Spleen (tissue), 11 donors: ENCODE measurements around the gene BCOR. TPM values are rescaled to one million over a fixed set of nuclear protein-coding genes. Genes with fewer than 3 reads are reported as not detected.

ENCODE experiments used
- DNase-seq: peaks from one replicate; pipeline ENCODE4 v3.0.0-alpha.2; 2020
- H3K27ac ChIP-seq, 8 donors: fragments of 200-600 bp; sonication (generic) in 7 of 8; 1 replicate in 4 of 8; 2 replicates in 4 of 8; pipeline versions ENCODE4 v1.5.0 to v1.8.0; 2016 to 2021; ENCODE audit warnings: inconsistent platforms in 4 of 8, mild to moderate bottlenecking in 4 of 8, moderate library complexity in 1 of 8
- H3K27me3 ChIP-seq, 7 donors: fragments of 200-600 bp; sonication (generic) in 6 of 7; replicated peaks in 1 of 7; 1 replicate in 4 of 7; 2 replicates in 3 of 7; pipeline versions ENCODE4 v1.5.0 to v1.8.0; 2016 to 2021; ENCODE audit warnings: inconsistent platforms in 3 of 7, mild to moderate bottlenecking in 1 of 7
- H3K36me3 ChIP-seq, 6 donors: fragments of 200-600 bp; sonication (generic) in 5 of 6; 1 replicate in 4 of 6; 2 replicates in 2 of 6; pipeline versions ENCODE4 v1.5.0 to v1.8.0; 2016 to 2021; ENCODE audit warnings: inconsistent platforms in 2 of 6
- H3K4me1 ChIP-seq, 6 donors: fragments of 200-600 bp; sonication (generic) in 5 of 6; 1 replicate in 3 of 6; 2 replicates in 3 of 6; pipeline versions ENCODE4 v1.5.0 to v1.8.0; 2016 to 2021; ENCODE audit warnings: inconsistent platforms in 3 of 6
- H3K4me3 ChIP-seq, 8 donors: fragments of 200-600 bp; sonication (generic) in 7 of 8; 1 replicate in 4 of 8; 2 replicates in 4 of 8; pipeline versions ENCODE4 v1.5.0 to v1.8.0; 2016 to 2021; ENCODE audit warnings: inconsistent platforms in 4 of 8, mild to moderate bottlenecking in 4 of 8, moderate library complexity in 2 of 8
- H3K9me3 ChIP-seq, 8 donors: fragments of 200-600 bp; sonication (generic) in 7 of 8; 1 replicate in 4 of 8; 2 replicates in 4 of 8; pipeline versions ENCODE4 v1.5.0 to v1.8.0; 2016 to 2021; ENCODE audit warnings: inconsistent platforms in 4 of 8
- CTCF ChIP-seq, 11 experiments: fragments of 200-600 bp in 7 of 11; fragments of 450-650 bp in 4 of 11; sonication (generic) in 4 of 11; IDR thresholded peaks in 8 of 11; conservative IDR thresholded peaks in 3 of 11; 1 replicate in 7 of 11; 2 replicates in 4 of 11; pipeline versions ENCODE4 v1.4.0 to v1.8.0; 2016 to 2021; ENCODE audit warnings: antibody characterized with exemption in 11 of 11, inconsistent platforms in 4 of 11, mild to moderate bottlenecking in 1 of 11
- POLR2A ChIP-seq, 3 donors: fragments of 450-650 bp; IDR thresholded peaks; one replicate each; pipeline ENCODE4 v1.5.1; 2017; ENCODE audit warnings: antibody characterized with exemption in 3 of 3, mild to moderate bottlenecking in 1 of 3
- POLR2AphosphoS5 ChIP-seq, 3 donors: sonication (generic); formaldehyde crosslinking; IDR thresholded peaks; one replicate each; pipeline ENCODE4 v1.5.1; 2017; ENCODE audit warnings: antibody characterized with exemption in 3 of 3
- WGBS, 5 donors: extraction: QIAGEN DNeasy Blood & Tissue Kit in 3 of 5; methylation state at CpG; one replicate each; pipeline versions ENCODE4 v1.1.5 to v1.1.7; 2013 to 2018; 5-methylcytosine and 5-hydroxymethylcytosine counted together
- intact Hi-C: fragments of 100-400 bp; cut with DNase I; formaldehyde crosslinking; loops from one replicate; pipeline ENCODE4 v1.15.0; 2023; ENCODE audit warnings: low total_unique reads
- polyA plus RNA-seq, 3 donors: library from polyadenylated mRNA; stranded (reverse); fragments of 200-250 nt; gene quantifications; one replicate each; pipeline ENCODE4 v1.2.1, GENCODE V29; 2013
- total RNA-seq, 7 donors: library from RNA; depleted of rRNA in 3 of 7; stranded (reverse); fragments of >200 nt in 3 of 7; fragmentation: NEBNext Ultra II Directional in 4 of 7; extraction: Animal tissue kit (Norgen Biotek cat#: 25700) in 4 of 7; gene quantifications; one replicate each; pipeline versions ENCODE4 v1.1.0 to v1.2.1, GENCODE V29; 2016 to 2021
- donor health status: healthy with polysubstance abuse.
- donor health status: DM: no; HTN: no; CAD: no; lungs with moderate emphysema.
- donor health status: DM: no; HTN: no; CAD: no.
- donor health status: Bipolar disorder and iron deficiency.
- donor health status: healthy.
- donor health status: DM: no; HTN: no; CAD: no.
- donor health status: DM: yes; HTN: yes; CAD: no.

BCOR gene
- total and polyA plus RNA-seq, 10 donors, result 8.3 to 38.6 (median 29.0) TPM

GRCh38 chrX:40145923-40146261, 48.1 kb upstream of the BCOR start:
- Histone ChIP-seq H3K9me3 (no peaks in the 10 kb centered on the region), H3K36me3 (no peaks in the 10 kb centered on the region), H3K27ac (no peak overlapping the region), H3K27me3 (peaks cover 4 to 64% (median 32%) of the 10 kb centered on the region in 7 donors), H3K4me1 (peaks cover 0 to 68% (median 37%) of the 10 kb centered on the region in 6 donors), H3K4me3 (peak overlapping the region; percentile 13 to 67 (median 34))
- 3 to 6% (median 5%) methylated on average over 23 to 37 of the region's 37 CpGs; no CpG with 5 or more reads in 1 of the 5 donors for WGBS, 5 donors
- DNase-seq, result no peak
- intact Hi-C loops, result no loop called here
- no peak for TF ChIP-seq POLR2AphosphoS5 (IDR thresholded peaks at IDR 0.05)
- TF ChIP-seq POLR2A (IDR thresholded peaks at IDR 0.05), result no peak
- no peak for TF ChIP-seq CTCF (IDR thresholded peaks at IDR 0.05 in 8 of 11, conservative IDR thresholded peaks at IDR 0.05 in 3 of 11)

- TF ChIP-seq CTCF (IDR thresholded peaks at IDR 0.05 in 8 of 11, conservative IDR thresholded peaks at IDR 0.05 in 3 of 11) (no peak), POLR2A (IDR thresholded peaks at IDR 0.05) (no peak), POLR2AphosphoS5 (IDR thresholded peaks at IDR 0.05) (no peak)
- H3K4me1 ChIP-seq, result peaks cover 0 to 64% (median 37%) of the 10 kb centered on the region in 6 donors
- H3K27ac ChIP-seq, result no peak overlapping the region
- intact Hi-C loops, result no loop called here
- H3K27me3 ChIP-seq, result peaks cover 4 to 60% (median 32%) of the 10 kb centered on the region in 7 donors
- no peaks in the 10 kb centered on the region for H3K9me3 ChIP-seq
- H3K4me3 ChIP-seq, result peak overlapping the region in 6 of 8 donors; percentile 21 to 67 (median 38)
- H3K36me3 ChIP-seq, result no peaks in the 10 kb centered on the region
- WGBS, 5 donors, result 6 to 30% (median 21%) methylated on average over 9 to 54 of the region's 54 CpGs
- peak; percentile 78 for DNase-seq
Measured at GRCh38 chrX:40145001-40145922, 47.5 kb upstream of the BCOR start.

- Histone ChIP-seq H3K4me1 (peaks cover 0 to 57% (median 33%) of the 10 kb centered on the region in 6 donors), H3K27ac (no peak overlapping the region), H3K27me3 (peaks cover 4 to 54% (median 32%) of the 10 kb centered on the region in 7 donors), H3K9me3 (no peaks in the 10 kb centered on the region), H3K36me3 (no peaks in the 10 kb centered on the region), H3K4me3 (no peak overlapping the region)
- whole genome bisulfite sequencing, 5 donors, result 39 to 78% (median 69%) methylated on average over 9 of the region's 9 CpGs
- intact Hi-C loops, result no loop called here
- no peak for TF ChIP-seq CTCF (IDR thresholded peaks at IDR 0.05 in 8 of 11, conservative IDR thresholded peaks at IDR 0.05 in 3 of 11)
- no peak for TF ChIP-seq POLR2AphosphoS5 (IDR thresholded peaks at IDR 0.05)
- TF ChIP-seq POLR2A (IDR thresholded peaks at IDR 0.05), result no peak
- no peak for DNase-seq
Measured at GRCh38 chrX:40144576-40144975, 46.8 kb upstream of the BCOR start.

GRCh38 chrX:40143987-40144386, 46.2 kb upstream of the BCOR start:
- no peak for TF ChIP-seq POLR2A (IDR thresholded peaks at IDR 0.05)
- H3K4me3 ChIP-seq, result no peak overlapping the region
- H3K27me3 ChIP-seq, result peaks cover 4 to 48% (median 32%) of the 10 kb centered on the region in 7 donors
- H3K9me3 ChIP-seq, result no peaks in the 10 kb centered on the region
- DNase-seq, result no peak
- 54 to 92% (median 81%) methylated on average over 5 of the region's 5 CpGs for WGBS, 5 donors
- H3K27ac ChIP-seq, result no peak overlapping the region
- H3K4me1 ChIP-seq, result peaks cover 0 to 51% (median 27%) of the 10 kb centered on the region in 6 donors
- no peaks in the 10 kb centered on the region for H3K36me3 ChIP-seq
- intact Hi-C loops, result no loop called here
